ENCODE data around the gene OVAAL. TPM values are rescaled to one million over a fixed set of nuclear protein-coding genes. Genes with fewer than 3 reads are reported as not detected.

OVAAL gene
- total RNA-seq, 1 donor from 2014 or later = not detected

- Mint-ChIP-seq H3K4me3 (no peak overlapping the region), H3K9me3 (peaks cover 3% of the 10 kb centered on the region), H3K27ac (ENCODE audit: unreplicated experiment) (no peak overlapping the region), H3K36me3 (ENCODE audit: low read depth) (no peaks in the 10 kb centered on the region), H3K4me1 (peaks cover 29% of the 10 kb centered on the region), H3K27me3 (ENCODE audit: low read depth) (no peaks in the 10 kb centered on the region)
- no peak for DNase-seq (ENCODE audit: low read depth, low spot score)
- no peak for TF ChIP-seq CTCF (conservative IDR thresholded peaks at IDR 0.05)
These were observed 34.6 kb downstream of the OVAAL start for GRCh38 chr1:180593382-180593781.

- DNase-seq (ENCODE audit: low read depth, low spot score) = no peak
- no peak for TF ChIP-seq CTCF (conservative IDR thresholded peaks at IDR 0.05)
- no peaks in the 10 kb centered on the region for H3K27me3 Mint-ChIP-seq (ENCODE audit: low read depth)
- H3K27ac Mint-ChIP-seq (ENCODE audit: unreplicated experiment) = no peak overlapping the region
- no peak overlapping the region for H3K4me3 Mint-ChIP-seq
- no peaks in the 10 kb centered on the region for H3K36me3 Mint-ChIP-seq (ENCODE audit: low read depth)
- H3K9me3 Mint-ChIP-seq = no peaks in the 10 kb centered on the region
- H3K4me1 Mint-ChIP-seq = peaks cover 37% of the 10 kb centered on the region
These were observed 36.0 kb downstream of the OVAAL start for GRCh38 chr1:180594723-180595122.

GRCh38 chr1:180595966-180596365, 37.2 kb downstream of the OVAAL start:
- no peak for TF ChIP-seq CTCF (conservative IDR thresholded peaks at IDR 0.05)
- H3K4me3 Mint-ChIP-seq = no peak overlapping the region
- no peaks in the 10 kb centered on the region for H3K27me3 Mint-ChIP-seq (ENCODE audit: low read depth)
- no peak for DNase-seq (ENCODE audit: low read depth, low spot score)
- H3K9me3 Mint-ChIP-seq = no peaks in the 10 kb centered on the region
- H3K36me3 Mint-ChIP-seq (ENCODE audit: low read depth) = no peaks in the 10 kb centered on the region
- no peak overlapping the region for H3K27ac Mint-ChIP-seq (ENCODE audit: unreplicated experiment)
- peaks cover 37% of the 10 kb centered on the region for H3K4me1 Mint-ChIP-seq

GRCh38 chr1:180597520-180597919, 38.8 kb downstream of the OVAAL start:
- peaks cover 37% of the 10 kb centered on the region for H3K4me1 Mint-ChIP-seq
- no peaks in the 10 kb centered on the region for H3K36me3 Mint-ChIP-seq (ENCODE audit: low read depth)
- H3K27me3 Mint-ChIP-seq (ENCODE audit: low read depth) = no peaks in the 10 kb centered on the region
- TF ChIP-seq CTCF (conservative IDR thresholded peaks at IDR 0.05) = no peak
- no peaks in the 10 kb centered on the region for H3K9me3 Mint-ChIP-seq
- no peak for DNase-seq (ENCODE audit: low read depth, low spot score)
- H3K27ac Mint-ChIP-seq (ENCODE audit: unreplicated experiment) = no peak overlapping the region
- no peak overlapping the region for H3K4me3 Mint-ChIP-seq

- H3K27ac Mint-ChIP-seq (ENCODE audit: unreplicated experiment) = no peak overlapping the region
- H3K4me1 Mint-ChIP-seq = peaks cover 27% of the 10 kb centered on the region
- no peaks in the 10 kb centered on the region for H3K27me3 Mint-ChIP-seq (ENCODE audit: low read depth)
- no peaks in the 10 kb centered on the region for H3K36me3 Mint-ChIP-seq (ENCODE audit: low read depth)
- H3K9me3 Mint-ChIP-seq = no peaks in the 10 kb centered on the region
- no peak for TF ChIP-seq CTCF (conservative IDR thresholded peaks at IDR 0.05)
- DNase-seq (ENCODE audit: low read depth, low spot score) = no peak
- no peak overlapping the region for H3K4me3 Mint-ChIP-seq
These were observed 39.7 kb downstream of the OVAAL start for GRCh38 chr1:180598333-180598974.

Measured in neural crest cell (in vitro differentiated cells).